Mononuclear cell (primary cell): Measurements from ENCODE around the gene MPL. TPM values are rescaled to one million over a fixed set of nuclear protein-coding genes. Genes with fewer than 3 reads are reported as not detected.

ENCODE experiments used
- H3K27me3 ChIP-seq: 2 replicates; pipeline ENCODE4 v1.6.0; 2011; ENCODE audit warnings: low read length, control low read depth; ENCODE audit not compliant: insufficient read depth
- H3K4me1 ChIP-seq: 2 replicates; pipeline ENCODE4 v1.5.1; 2011; ENCODE audit warnings: mild to moderate bottlenecking, low read length, control low read depth; ENCODE audit not compliant: insufficient read depth
- H3K4me3 ChIP-seq: 2 replicates; pipeline ENCODE4 v1.5.1; 2011; ENCODE audit warnings: mild to moderate bottlenecking, low read length, moderate library complexity
- H3K9me3 ChIP-seq: 2 replicates; pipeline ENCODE4 v1.5.1; 2011; ENCODE audit warnings: low read depth, mild to moderate bottlenecking, control low read depth, low read length
- total RNA-seq: library from RNA; depleted of rRNA; stranded (reverse); fragments of >200 nt; gene quantifications from one replicate; pipeline ENCODE4 v1.2.3, GENCODE V29; 2012

The MPL gene
- total RNA-seq, 1 donor: 2.3 TPM

GRCh38 chr1:43352881-43353280, 15.3 kb downstream of the MPL start:
- H3K9me3 ChIP-seq: no peaks in the 10 kb centered on the region
- H3K4me1 ChIP-seq: peaks cover 4% of the 10 kb centered on the region
- H3K4me3 ChIP-seq: no peak overlapping the region
- H3K27me3 ChIP-seq: no peaks in the 10 kb centered on the region

DNA sequence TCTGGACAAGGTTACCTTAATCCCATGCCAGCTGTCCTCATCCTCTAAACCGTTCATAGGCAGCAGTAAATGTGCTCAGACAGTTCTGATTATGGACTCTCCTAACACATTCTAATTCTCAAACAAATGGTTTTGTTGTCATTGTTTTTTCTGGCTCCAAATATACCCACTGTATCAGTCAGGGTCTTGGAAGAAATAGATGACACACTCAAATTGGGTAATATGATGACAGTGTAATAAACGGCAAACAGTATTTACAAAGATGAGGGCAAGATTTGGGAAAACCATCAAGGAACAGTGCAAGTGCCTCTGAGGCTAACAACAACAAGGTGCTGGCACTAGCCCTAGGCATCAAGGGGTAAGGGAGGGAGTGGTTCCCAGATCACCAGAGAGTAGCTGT, 16.9 kb downstream of the MPL start:
- H3K9me3 ChIP-seq: no peaks in the 10 kb centered on the region
- H3K27me3 ChIP-seq: no peaks in the 10 kb centered on the region
- H3K4me1 ChIP-seq: peaks cover 15% of the 10 kb centered on the region
- no peak overlapping the region for H3K4me3 ChIP-seq

DNA sequence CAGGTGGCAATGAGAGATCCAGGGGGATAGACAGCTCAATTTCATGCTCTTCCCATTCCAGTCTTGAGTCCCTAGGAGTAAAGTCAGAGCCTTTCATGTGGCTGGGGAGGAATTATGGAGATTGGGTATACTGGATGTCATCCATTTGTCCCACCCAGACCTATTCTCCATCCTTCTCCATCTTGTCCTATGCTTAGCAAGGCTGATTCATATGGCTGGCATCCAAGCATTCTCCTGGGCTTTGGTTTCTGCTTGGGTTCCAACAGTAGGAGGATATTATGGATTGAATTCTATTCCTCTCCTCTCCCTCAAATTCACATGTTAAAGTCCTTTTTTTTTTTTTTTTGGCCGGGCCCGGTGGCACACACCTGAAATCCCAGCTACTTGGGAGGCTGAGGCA, 17.3 kb downstream of the MPL start:
- Histone ChIP-seq H3K4me1 (peaks cover 20% of the 10 kb centered on the region), H3K27me3 (no peaks in the 10 kb centered on the region), H3K9me3 (no peaks in the 10 kb centered on the region), H3K4me3 (no peak overlapping the region)

DNA sequence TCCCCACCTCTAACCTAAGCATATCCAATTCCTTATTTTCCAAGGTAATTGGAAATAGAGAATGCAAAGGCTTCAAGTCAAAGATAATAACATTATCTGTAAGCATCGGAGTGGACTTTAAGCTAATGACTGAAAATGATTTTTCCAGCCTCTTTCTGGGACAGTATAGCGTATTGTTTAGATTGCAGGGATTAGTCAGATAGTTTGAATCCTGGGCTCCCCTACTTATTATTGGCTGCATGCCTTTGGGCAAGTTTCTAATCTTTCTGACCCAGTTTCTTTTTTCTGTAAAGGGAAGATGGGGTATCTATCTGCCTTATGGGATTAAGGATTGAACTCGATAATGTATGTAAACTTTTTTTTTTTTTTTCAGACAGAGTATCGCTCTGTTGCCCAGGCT, 19.6 kb downstream of the MPL start:
- Histone ChIP-seq H3K27me3 (no peaks in the 10 kb centered on the region), H3K9me3 (no peaks in the 10 kb centered on the region), H3K4me3 (no peak overlapping the region), H3K4me1 (peaks cover 43% of the 10 kb centered on the region)

- H3K4me3 ChIP-seq: peak overlapping the region; percentile 61
- H3K4me1 ChIP-seq: peaks cover 43% of the 10 kb centered on the region
- no peaks in the 10 kb centered on the region for H3K27me3 ChIP-seq
- no peaks in the 10 kb centered on the region for H3K9me3 ChIP-seq
These were observed 20.6 kb downstream of the MPL start for GRCh38 chr1:43358121-43358745.

DNA sequence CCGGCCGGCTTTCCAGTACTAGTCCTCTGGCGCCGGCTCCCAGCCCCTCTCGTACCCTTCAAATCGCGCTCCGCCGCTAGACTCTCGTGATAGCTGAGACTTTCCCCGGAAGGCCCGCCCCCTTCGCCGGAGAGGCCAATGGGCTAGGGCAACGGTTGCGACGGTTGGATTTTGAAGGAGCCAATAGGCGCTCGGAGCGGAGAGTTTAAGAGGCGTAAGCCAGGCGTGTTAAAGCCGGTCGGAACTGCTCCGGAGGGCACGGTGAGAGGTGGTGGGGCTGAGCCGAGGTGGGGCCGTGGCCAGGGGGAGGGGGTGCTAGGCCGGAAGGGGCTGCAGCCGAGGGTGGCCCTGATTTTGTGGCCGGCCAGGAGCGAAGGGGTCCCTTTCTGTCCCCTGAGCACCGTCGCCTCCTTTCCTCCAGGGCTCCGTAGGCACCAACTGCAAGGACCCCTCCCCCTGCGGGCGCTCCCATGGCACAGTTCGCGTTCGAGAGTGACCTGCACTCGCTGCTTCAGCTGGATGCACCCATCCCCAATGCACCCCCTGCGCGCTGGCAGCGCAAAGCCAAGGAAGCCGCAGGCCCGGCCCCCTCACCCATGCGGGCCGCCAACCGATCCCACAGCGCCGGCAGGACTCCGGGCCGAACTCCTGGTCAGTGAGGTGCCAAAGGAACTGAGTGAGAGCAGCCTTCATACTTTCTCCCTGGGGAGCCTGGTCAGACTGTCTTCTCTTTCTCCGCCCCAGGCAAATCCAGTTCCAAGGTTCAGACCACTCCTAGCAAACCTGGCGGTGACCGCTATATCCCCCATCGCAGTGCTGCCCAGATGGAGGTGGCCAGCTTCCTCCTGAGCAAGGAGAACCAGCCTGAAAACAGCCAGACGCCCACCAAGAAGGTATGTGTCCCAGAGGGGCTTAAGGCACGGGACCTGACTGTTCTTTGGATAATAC, 21.4 kb downstream of the MPL start, which contains the start of gene CDC20:
Gene CDC20, plus strand, starts transcription at position 236 of the 948 bp plus-strand sequence. Its CDS starts 235 bp downstream, at position 471.
- Histone ChIP-seq H3K9me3 (no peaks in the 10 kb centered on the region), H3K27me3 (no peaks in the 10 kb centered on the region), H3K4me1 (peaks cover 48% of the 10 kb centered on the region), H3K4me3 (peak within 1 kb of the TSS; percentile 61)

- Histone ChIP-seq H3K4me3 (no peak overlapping the region), H3K27me3 (no peaks in the 10 kb centered on the region), H3K4me1 (peaks cover 48% of the 10 kb centered on the region)
These were observed 22.1 kb downstream of the MPL start for GRCh38 chr1:43359696-43360095.

DNA sequence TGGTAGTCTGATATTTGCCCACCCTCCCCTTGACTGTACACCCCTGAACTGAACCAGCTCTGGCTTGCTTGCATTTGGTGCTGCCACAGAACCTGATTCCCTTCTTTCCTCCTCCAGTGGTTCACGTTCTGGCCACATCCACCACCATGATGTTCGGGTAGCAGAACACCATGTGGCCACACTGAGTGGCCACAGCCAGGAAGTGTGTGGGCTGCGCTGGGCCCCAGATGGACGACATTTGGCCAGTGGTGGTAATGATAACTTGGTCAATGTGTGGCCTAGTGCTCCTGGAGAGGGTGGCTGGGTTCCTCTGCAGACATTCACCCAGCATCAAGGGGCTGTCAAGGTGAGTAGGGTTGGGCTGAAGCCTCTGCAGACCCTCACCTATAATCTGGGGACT, 23.0 kb downstream of the MPL start:
- Histone ChIP-seq H3K27me3 (no peaks in the 10 kb centered on the region), H3K4me1 (peaks cover 50% of the 10 kb centered on the region), H3K9me3 (no peaks in the 10 kb centered on the region)

More at GRCh38 chr1:43359696-43360095, 22.1 kb downstream of the MPL start:
- no peaks in the 10 kb centered on the region for H3K9me3 ChIP-seq

DNA sequence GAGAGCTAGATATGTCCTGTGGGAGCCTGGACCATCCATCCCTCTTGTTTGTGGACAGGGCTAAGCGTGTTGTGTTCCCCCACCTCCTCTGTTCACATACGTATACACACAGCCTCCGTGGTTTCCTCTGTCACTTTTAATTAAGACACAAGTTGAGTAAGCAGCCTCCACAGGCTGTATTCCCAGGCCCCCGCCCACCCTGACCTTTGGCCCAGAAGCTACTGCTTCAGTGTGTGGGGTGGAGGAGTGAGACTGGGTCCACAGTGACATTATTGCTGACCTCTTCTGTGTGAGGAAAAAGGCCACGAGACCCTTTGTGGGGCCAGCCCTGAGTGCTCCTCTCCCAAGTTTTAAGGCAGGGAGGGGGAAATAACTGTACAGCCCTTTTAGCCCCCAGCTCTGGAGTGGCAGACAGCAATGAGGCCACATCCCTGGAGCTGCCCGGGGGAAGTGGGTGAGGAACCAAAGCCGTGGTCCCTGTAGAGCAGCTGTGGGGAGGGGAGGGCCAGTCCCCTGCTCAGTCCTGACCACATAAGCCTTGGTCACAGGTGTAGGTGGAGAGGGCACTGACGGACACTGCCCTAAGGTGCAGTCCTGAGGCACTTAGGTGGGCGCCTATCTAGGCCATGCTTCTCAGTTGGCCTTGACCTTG, 25.8 kb downstream of the MPL start:
- Histone ChIP-seq H3K9me3 (no peaks in the 10 kb centered on the region), H3K4me3 (no peak overlapping the region), H3K4me1 (peaks cover 59% of the 10 kb centered on the region), H3K27me3 (no peaks in the 10 kb centered on the region)

More for the DNA sequence above, 23.0 kb downstream of the MPL start:
- no peak overlapping the region for H3K4me3 ChIP-seq

DNA sequence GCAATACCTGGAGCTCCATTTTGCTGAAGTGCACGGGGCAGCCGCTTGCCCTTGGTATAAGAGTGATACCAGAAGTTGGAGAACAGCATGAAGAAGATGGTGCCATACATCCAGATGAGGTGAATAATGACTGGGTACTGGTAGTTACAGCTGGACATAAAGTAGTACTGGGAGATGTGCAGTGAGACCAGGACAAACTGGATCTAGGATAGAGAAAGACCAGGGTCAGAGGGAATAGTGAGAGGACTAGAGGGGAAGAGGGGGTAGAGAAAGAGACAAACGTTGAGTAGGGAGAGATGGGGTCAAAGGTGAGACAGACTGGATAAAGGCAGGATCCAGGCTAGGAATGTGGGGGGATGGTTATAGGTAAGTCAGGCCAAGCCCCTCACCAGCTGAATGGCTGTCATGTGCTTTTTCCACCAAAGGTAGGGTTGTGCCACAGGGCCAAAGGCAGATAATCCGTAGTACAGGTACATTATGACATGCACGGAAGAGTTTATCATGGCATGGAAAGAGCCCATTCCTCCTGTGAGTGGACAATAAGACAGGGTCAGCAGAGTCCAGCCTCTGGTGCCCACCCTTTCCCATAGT, 26.4 kb downstream of the MPL start:
- H3K27me3 ChIP-seq: no peaks in the 10 kb centered on the region
- peaks cover 64% of the 10 kb centered on the region for H3K4me1 ChIP-seq
- no peak overlapping the region for H3K4me3 ChIP-seq
- H3K9me3 ChIP-seq: no peaks in the 10 kb centered on the region

DNA sequence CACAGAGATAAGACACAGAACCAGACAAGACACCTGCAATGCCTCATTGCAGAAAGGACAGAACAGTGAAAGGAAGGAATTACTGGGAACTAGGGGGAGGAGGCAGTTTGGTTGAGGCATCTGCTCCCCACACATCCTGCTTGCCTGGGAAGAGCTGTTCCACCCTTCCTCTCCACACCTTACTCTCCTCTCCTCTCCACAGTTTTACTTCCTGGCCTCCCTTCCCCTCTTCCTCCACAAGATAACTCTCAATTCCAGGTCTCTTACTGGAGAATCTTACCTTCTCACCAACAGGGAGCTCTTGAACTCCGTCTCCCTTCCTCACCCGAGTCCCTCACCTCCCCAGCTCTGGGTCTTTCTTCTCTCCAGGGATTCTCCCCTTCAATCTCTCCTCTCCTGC, 28.1 kb downstream of the MPL start:
- Histone ChIP-seq H3K9me3 (no peaks in the 10 kb centered on the region), H3K4me3 (no peak overlapping the region), H3K4me1 (peaks cover 54% of the 10 kb centered on the region), H3K27me3 (no peaks in the 10 kb centered on the region)

DNA sequence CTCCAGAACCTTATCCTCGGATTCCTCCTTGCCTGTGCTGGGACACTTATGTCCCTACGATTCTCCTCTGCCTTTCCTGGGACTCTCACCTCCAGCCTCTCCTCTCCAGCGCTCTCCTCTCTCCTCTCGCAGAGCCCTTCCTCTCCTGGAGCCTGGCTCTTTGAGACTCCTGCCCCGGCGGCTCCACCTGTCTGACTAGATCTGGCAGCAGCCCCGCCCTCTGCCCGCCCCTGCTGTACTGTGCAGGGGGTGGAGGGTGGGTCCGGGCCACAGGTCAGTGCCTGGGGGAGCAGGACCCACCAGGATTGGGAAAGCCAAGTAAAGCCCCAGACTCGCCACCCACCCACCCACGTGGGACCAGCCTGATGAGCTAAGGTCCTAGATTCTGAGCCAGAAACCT, 28.6 kb downstream of the MPL start:
- Histone ChIP-seq H3K4me1 (peaks cover 49% of the 10 kb centered on the region), H3K9me3 (no peaks in the 10 kb centered on the region), H3K27me3 (no peaks in the 10 kb centered on the region), H3K4me3 (no peak overlapping the region)

DNA sequence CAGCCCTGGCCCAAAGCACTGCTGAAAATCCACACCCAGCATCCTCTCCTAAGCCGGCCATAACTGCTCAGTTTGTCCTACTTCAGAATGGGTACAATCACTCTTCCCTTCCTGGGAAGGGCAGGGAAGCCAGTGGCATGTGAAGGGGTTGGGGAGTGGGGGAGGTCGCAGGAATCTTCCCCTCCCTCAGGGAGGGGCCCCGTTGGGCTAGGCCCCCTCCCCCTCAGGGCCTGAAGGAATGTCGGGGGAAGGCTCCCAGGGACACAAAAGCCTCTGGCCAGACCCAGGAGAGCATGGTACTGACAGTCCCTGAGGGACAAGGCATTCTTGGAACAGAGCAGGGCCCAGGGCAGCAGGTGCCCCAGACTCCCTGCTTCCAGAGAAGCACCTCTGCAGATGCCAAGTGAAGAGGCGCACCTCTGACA, 29.0 kb downstream of the MPL start:
- Histone ChIP-seq H3K9me3 (no peaks in the 10 kb centered on the region), H3K4me3 (peak overlapping the region; percentile 75), H3K27me3 (no peaks in the 10 kb centered on the region), H3K4me1 (peaks cover 44% of the 10 kb centered on the region)

DNA sequence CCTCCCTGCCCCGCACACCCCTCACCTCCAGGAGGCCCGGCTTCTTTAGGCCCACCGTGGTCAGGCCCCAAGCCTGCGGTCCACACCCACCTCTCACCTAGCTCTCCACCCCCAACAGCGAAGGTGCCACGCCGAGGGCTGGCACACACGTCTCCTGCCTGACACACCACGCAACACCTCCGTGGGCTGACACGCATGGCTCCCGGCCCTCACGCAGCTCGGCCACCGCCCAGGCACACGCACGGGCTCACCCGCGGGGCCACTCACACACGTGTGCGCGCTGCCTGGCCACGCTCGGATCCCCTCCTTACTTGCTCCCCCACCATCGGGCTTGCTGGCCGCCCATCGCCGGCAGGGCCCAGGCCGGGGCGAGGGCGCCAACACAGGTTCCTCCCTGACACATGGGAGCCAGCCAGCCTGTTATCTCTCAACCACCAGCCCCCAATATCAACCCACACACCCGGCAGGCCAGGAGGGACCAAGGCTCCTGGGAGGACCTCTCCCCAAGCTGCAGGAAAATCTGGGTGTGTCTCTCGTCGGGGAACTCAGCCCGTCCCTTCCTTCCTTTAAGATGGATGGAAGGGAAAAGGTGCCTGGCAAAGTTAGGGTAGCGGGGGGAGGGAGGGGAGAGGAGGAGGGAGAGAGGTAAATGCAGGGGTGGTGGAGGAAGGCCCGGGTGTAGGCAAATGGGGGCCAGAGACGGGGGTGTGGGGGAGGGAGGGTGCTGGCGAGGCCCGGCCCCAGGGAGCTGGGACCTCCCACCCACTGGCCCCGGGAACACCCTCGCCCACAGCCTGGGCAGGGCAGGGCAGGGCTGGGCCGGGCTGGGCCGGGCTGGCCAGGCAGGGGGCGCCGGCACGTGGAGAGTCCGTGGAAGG, 29.6 kb downstream of the MPL start:
- no peaks in the 10 kb centered on the region for H3K27me3 ChIP-seq
- peak overlapping the region; percentile 75 for H3K4me3 ChIP-seq
- H3K9me3 ChIP-seq: no peaks in the 10 kb centered on the region
- H3K4me1 ChIP-seq: peaks cover 38% of the 10 kb centered on the region
